ENCODE results near the gene MYG1.

DNA sequence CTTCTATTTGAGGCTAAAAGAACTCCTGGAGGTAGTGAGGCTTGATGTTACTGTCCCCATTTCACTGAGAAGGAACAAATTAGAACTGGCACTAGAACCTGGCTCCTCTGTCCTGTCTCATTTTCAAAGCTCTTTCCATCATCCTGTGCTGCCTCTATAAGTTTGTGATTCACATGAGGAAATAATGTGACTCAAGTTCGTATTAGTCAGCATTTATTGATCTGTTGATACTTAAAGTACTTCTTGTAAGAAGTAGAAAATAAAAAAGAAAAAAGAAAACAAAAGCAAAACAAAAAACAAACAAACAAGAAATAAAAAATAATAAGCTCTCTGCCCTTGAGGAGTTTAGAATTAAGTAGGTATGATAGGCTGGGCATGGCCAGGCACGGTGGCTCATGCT lies 33.7 kb upstream of the MYG1 start:
- TF ChIP-seq CTCF (IDR thresholded peaks at IDR 0.05) (no peak), EP300 (IDR thresholded peaks at IDR 0.05) (no peak), POLR2A (IDR thresholded peaks at IDR 0.05) (no peak)
